Calu3 (cell line): ENCODE data around the gene TDP1. TPM values are rescaled to one million over a fixed set of nuclear protein-coding genes. Genes with fewer than 3 reads are reported as not detected.
"Not testable (repeated sequence)": the region's sequence is repeated elsewhere in the genome, so short reads cannot be mapped to it uniquely, and the experiment has no call there.

Experiments
- BruUV-seq: library from RNA; stranded (reverse); fragments of 400-500 nt; replicated peaks from 2 replicates; lab custom pipeline; 2021; lab: Mats Ljungman, UMichigan
- CTCF ChIA-PET: fragments of 300-600 bp; sonication (Branson Sonifier 250); formaldehyde crosslinking; loops from one replicate; lab custom pipeline; 2022; ENCODE audit warnings: antibody characterized with exemption; lab: Charles Lee
- DNase-seq: peaks from one replicate; pipeline ENCODE4 v3.0.0; 2022
- H3K27ac Mint-ChIP-seq: one replicate; pipeline ENCODE4 v1.8.0; 2022; ENCODE audit warnings: mixed read lengths; ENCODE audit not compliant: unreplicated experiment
- H3K27me3 Mint-ChIP-seq: one replicate; pipeline ENCODE4 v1.8.0; 2022; ENCODE audit warnings: mixed read lengths; ENCODE audit not compliant: unreplicated experiment
- H3K36me3 Mint-ChIP-seq: one replicate; pipeline ENCODE4 v1.8.0; 2022; ENCODE audit warnings: mild to moderate bottlenecking, moderate library complexity, mixed read lengths; ENCODE audit not compliant: insufficient read depth, unreplicated experiment
- H3K4me1 Mint-ChIP-seq: one replicate; pipeline ENCODE4 v1.8.0; 2022; ENCODE audit warnings: mild to moderate bottlenecking, low read depth, mixed read lengths; ENCODE audit not compliant: unreplicated experiment
- H3K4me3 Mint-ChIP-seq: one replicate; pipeline ENCODE4 v1.8.0; 2022; ENCODE audit warnings: mild to moderate bottlenecking, low read depth, moderate library complexity, mixed read lengths; ENCODE audit not compliant: unreplicated experiment
- H3K9me3 Mint-ChIP-seq: one replicate; pipeline ENCODE4 v1.8.0; 2022; ENCODE audit warnings: low read depth, mixed read lengths; ENCODE audit not compliant: unreplicated experiment
- intact Hi-C: fragments of 100-400 bp; cut with micrococcal nuclease; formaldehyde crosslinking; loops from one replicate; pipeline ENCODE4 v1.10.0; 2022; ENCODE audit not compliant: unreplicated experiment
- total RNA-seq: library from RNA; stranded (reverse); gene quantifications from 2 replicates; pipeline ENCODE4 v1.2.3, GENCODE V29; 2022
- TF ChIP-seq, protein P1 (sequence below): fragments of 200-600 bp; IDR thresholded peaks from one replicate; pipeline ENCODE4 v1.8.0; 2022; ENCODE audit warnings: antibody characterized with exemption; ENCODE audit not compliant: unreplicated experiment

Gene TDP1
- total RNA-seq, 1 experiment from 2014 or later = 24.4 TPM

DNA sequence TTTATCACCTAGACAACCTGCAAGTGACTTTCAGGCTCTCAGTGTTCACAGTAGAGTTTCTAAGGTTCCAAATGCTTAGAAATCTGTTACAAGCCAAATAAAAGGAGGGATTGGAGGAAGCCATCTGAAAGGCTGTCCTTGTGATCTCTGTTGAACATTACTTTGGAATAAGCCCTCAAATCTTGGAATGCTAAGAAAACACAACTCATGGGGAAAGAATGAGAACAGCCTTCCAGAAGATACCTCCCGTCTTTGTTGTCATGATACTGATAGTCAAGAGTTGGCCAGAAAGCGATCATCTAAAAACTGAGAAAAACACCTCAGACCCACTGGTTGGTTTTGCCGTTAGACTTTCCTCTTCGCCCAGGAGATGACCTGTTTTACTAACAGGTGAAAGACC is 61.6 kb downstream of the TDP1 start:
- no peak overlapping the region for H3K27ac Mint-ChIP-seq
- intact Hi-C loops = no loop called here
- TF ChIP-seq, protein P1, sequence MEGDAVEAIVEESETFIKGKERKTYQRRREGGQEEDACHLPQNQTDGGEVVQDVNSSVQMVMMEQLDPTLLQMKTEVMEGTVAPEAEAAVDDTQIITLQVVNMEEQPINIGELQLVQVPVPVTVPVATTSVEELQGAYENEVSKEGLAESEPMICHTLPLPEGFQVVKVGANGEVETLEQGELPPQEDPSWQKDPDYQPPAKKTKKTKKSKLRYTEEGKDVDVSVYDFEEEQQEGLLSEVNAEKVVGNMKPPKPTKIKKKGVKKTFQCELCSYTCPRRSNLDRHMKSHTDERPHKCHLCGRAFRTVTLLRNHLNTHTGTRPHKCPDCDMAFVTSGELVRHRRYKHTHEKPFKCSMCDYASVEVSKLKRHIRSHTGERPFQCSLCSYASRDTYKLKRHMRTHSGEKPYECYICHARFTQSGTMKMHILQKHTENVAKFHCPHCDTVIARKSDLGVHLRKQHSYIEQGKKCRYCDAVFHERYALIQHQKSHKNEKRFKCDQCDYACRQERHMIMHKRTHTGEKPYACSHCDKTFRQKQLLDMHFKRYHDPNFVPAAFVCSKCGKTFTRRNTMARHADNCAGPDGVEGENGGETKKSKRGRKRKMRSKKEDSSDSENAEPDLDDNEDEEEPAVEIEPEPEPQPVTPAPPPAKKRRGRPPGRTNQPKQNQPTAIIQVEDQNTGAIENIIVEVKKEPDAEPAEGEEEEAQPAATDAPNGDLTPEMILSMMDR = no peak
- no peaks in the 10 kb centered on the region for H3K9me3 Mint-ChIP-seq
- peaks cover 8% of the 10 kb centered on the region for H3K36me3 Mint-ChIP-seq
- CTCF ChIA-PET = interaction anchor here (0.6 to 0.8 kb wide), 2 partner anchors 49 to 716 kb away, joined by 3 read pairs; no protein-coding TSS in a partner anchor
- DNase-seq = no peak
- no TSS peak for BruUV-seq
- no peak overlapping the region for H3K4me3 Mint-ChIP-seq
- no peaks in the 10 kb centered on the region for H3K4me1 Mint-ChIP-seq
- no peaks in the 10 kb centered on the region for H3K27me3 Mint-ChIP-seq

DNA sequence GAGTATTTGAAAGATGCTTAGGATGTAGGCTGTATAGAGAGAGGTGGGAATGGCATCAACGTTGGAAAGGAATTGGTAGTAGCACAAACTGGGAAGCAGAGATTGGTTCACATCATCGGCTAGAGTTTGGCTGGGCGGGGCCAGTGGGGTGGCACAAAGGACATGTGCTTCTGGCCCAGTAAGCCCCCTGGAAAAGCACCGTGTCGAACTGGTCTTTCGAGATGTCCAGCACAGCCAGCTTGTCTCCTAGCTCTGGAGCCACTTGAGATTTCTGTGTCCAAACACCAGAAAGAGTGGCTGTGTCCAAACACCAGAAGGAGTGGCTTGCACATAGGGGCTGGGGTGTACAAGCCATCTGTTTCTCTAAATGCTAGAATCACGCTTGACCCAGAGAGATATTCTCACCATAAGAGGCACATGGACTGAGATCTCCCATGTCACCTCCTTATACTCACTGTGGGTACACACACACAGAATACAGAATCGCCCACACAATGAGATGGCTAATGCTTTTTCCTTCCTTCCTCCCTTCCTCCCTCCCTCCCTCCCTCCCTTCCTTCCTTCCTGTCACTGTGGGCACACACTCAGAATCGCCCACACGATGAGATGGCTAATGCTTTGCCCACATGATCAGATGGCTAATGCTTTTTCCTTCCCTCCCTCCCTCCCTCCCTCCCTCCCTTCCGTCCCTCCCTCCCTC is 64.2 kb downstream of the TDP1 start:
- DNase-seq = no peak
- intact Hi-C loops = no loop called here

DNA sequence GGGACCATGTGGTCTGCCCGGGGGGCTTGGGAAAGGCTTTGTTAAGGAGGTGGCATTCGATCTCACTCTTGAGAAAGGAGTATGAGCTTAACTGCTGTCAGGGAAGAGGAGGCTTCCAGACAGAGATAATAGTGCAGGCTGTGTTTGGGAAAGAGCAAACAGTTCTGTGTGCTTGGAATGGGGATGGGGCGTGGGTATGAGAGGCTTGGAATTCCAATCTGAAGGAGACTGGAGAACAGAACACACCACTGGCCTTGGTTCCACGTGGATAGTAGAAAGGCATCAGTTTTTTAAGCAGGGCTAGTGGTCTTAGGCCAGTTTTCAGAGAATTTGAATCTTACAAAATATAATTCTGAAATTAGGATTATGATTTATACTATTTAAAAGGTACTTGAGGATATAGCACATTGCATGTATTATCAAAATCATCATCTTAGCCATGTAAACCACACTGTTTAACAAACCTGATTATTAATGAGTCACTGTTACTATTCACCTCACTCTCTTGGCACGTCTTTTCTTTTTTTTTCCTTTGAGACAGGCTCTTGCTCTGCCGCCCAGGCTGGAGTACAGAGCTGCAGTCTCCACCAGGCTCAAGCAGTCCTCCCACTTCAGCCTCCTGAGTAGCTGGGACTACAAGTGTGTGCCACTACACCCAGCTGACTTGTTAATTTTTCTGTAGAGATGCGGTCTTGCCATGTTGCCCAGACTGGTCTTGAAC is 67.6 kb downstream of the TDP1 start:
- Mint-ChIP-seq H3K27ac (no peak overlapping the region), H3K4me1 (no peaks in the 10 kb centered on the region), H3K4me3 (no peak overlapping the region), H3K36me3 (peaks cover 19% of the 10 kb centered on the region), H3K9me3 (no peaks in the 10 kb centered on the region), H3K27me3 (no peaks in the 10 kb centered on the region)
- TF ChIP-seq, protein P1 = no peak
- intact Hi-C loops = no loop called here
- no TSS peak for BruUV-seq
- CTCF ChIA-PET = no interaction called here
- DNase-seq = no peak

More for the DNA sequence above, 64.2 kb downstream of the TDP1 start:
- H3K27ac Mint-ChIP-seq = no peak overlapping the region
- TF ChIP-seq, protein P1 = no peak
- H3K27me3 Mint-ChIP-seq = no peaks in the 10 kb centered on the region
- no peaks in the 10 kb centered on the region for H3K4me1 Mint-ChIP-seq
- no peaks in the 10 kb centered on the region for H3K9me3 Mint-ChIP-seq
- CTCF ChIA-PET = no interaction called here
- no peak overlapping the region for H3K4me3 Mint-ChIP-seq
- peaks cover 19% of the 10 kb centered on the region for H3K36me3 Mint-ChIP-seq
- BruUV-seq = no TSS peak

DNA sequence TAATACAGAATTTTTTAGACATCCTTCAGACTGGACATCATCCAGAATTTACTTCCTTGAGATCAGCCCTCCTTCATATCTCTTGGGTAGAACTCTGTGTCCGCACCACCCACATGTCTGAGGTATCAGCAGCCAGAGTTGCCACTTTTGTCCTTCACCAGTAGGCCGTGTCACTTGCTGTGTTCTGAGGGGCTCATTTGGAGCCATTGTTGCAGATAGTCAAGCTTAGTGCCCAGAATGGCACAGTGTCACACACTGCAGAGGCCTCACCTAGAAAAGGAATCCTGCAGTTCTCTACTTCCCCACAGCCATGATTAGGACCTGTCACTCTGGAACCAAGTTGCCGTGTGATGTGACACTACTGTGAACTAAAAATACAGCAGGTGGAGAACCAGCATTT is 69.2 kb downstream of the TDP1 start:
- H3K36me3 Mint-ChIP-seq = peaks cover 19% of the 10 kb centered on the region
- no peaks in the 10 kb centered on the region for H3K9me3 Mint-ChIP-seq
- no peaks in the 10 kb centered on the region for H3K27me3 Mint-ChIP-seq
- H3K4me1 Mint-ChIP-seq = no peaks in the 10 kb centered on the region
- TF ChIP-seq, protein P1 = no peak
- BruUV-seq = no TSS peak
- CTCF ChIA-PET = no interaction called here
- intact Hi-C loops = no loop called here
- H3K4me3 Mint-ChIP-seq = no peak overlapping the region
- DNase-seq = no peak
- no peak overlapping the region for H3K27ac Mint-ChIP-seq

DNA sequence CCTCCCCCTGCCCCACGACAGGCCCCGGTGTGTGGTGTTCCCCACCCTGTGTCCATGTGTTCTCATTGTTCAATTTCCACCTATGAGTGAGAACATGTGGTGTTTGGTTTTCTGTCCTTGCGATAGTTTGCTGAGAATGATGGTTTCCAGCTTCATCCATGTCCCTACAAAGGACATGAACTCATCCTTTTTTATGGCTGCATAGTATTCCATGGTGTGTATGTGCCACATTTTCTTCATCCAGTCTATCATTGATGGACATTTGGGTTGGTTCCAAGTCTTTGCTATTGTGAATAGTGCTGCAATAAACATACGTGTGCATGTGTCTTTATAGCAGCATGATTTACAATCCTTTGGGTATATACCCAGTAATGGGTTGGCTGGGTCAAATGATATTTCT is 70.9 kb downstream of the TDP1 start:
- H3K27me3 Mint-ChIP-seq, DNase-seq, CTCF ChIA-PET, H3K4me1 Mint-ChIP-seq, H3K27ac Mint-ChIP-seq, BruUV-seq, H3K9me3 Mint-ChIP-seq, intact Hi-C loops, H3K4me3 Mint-ChIP-seq: not testable (repeated sequence)
- peaks cover 12% of the 10 kb centered on the region for H3K36me3 Mint-ChIP-seq
